ENCODE data around the gene RTN4R.
"Not testable (repeated sequence)": the region's sequence is repeated elsewhere in the genome, so short reads cannot be mapped to it uniquely, and the experiment has no call there.

RTN4R gene

GRCh38 chr22:20305894-20306645 is 38.0 kb upstream of the RTN4R start:
- DNase-seq: no peak

GRCh38 chr22:20305230-20305893 is 37.2 kb upstream of the RTN4R start:
- not testable (repeated sequence) for DNase-seq

GRCh38 chr22:20304646-20305045 is 36.5 kb upstream of the RTN4R start:
- DNase-seq: no peak

DNA sequence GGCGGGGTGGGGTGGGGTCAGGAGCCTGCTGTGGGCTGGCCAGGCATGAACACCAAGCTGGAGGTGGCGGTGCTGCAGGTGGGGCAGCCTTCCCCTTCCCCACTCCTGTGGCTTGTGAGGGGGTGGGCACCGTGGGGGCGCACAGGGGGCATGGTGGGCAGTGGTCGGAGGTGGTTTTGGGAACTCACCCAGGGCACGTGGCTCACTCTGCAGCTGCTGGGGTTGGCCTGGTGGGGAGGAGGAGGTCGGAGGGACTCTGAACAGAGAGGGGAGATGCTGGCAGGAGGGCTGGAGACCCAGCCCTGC is 35.1 kb upstream of the RTN4R start:
- not testable (repeated sequence) for DNase-seq

DNA sequence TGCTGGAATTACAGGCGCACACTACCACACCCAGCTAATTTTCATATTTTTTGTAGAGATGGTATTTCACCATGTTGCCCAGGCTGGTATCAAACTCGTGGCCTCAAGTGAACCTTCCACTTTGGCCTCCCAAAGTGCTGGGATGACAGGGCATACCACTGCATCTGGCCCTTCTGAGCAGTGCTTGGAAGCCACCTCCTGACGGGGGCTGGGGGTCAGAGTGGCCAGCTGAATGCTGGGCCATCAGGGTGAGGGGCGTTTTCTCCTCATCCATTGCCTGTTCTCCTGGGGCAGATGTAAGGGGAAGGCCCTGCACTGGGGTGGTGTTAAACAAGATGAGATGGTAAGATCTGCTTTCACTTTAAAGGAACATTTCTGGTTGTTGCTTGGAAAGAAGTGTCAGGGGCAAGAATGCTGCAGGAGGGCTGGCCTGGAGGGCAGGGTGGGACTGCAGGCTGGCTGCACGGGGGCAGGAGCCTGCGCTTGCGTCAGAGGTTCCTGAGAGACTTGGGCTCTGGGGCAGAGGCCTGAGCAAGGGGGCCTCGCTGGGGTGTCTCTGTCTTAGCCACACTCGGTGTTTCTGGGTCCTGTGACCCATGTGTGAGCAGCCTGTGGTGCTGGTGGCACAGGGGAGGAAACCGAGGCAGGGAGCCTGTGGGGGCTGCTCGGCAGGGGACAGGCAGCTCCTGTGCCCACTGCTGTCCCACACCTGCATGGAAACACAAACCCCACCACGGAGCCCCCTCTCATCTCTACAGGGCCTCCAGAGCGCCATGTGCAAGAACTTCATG is 34.5 kb upstream of the RTN4R start:
- DNase-seq: no peak

DNA sequence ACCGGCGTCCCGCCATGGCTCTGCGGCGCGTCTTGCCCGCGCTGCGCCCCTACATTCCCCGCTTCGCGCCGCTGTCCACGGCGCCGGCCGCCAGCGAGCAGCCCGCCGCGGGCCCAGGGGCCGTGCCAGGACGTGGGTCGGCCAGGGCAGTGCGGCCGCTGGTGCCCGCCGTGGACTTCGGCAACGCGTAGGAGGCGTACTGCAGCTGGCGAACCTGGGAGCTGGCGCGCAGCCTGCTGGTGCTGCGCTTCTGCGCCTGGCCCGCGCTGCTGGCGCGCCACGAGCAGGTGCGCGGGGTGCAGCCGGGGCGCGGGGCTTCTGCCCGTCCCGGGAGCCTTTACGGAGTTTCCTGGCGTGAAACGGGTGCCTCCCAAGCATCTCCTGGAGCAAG is 31.6 kb upstream of the RTN4R start:
- DNase-seq: peak; percentile 47

GRCh38 chr22:20298803-20299745 is 31.0 kb upstream of the RTN4R start:
- peak; percentile 91 for DNase-seq

DNA sequence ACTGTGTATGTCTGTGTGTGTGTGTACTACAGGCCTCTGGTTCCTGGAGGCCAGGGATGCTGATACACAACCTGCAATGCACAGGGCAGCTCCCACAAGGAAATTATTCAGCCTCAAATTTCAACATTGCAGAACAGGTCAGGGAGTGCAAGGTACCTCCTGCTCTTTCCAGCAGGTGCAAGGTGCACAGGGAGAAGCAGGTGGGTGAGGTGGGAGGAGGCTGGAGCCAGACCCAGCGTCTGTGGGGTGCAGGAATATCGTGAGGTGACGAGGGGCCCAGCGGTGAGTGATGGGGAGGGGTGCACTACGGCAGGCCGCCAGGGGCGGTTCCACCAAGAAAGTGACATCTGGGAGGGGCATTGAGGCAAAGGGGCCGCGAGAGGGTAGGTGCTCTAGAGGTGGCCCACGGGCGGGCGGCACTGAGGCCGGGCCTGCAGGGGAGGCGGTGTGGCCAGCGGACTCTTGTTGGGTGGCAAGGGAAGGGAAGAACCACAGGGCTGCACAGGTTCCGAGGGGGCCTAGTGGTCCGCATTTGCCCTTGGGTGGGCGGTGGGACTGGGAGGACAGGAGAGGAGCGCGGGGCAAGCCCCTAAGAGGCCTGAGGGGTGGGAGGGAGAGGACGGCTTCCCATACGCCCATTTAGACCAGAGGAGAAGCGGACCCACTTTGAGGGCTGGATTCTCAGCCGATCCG is 30.1 kb upstream of the RTN4R start:
- DNase-seq: no peak

- no peak for DNase-seq
Observed at GRCh38 chr22:20297414-20298109, 29.4 kb upstream of the RTN4R start.

DNA sequence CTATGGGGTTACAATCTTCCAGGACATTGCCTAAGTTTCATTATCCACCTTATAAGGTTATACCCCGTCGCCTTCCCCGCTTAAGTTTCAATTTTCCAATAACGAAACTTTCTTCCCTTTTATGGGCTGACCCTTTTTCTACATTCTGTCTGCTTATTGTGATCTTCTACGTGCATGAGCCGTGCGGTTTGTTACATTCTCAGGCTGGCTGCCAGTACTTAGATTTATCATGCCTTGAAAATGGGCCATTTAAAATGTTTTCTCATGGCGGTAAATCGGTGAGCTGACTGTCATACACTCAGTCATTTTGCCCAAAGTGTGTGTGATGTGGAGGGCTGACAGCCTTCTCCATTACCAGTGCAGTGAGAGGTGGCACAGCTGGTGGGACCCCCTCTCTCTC is 28.5 kb upstream of the RTN4R start:
- DNase-seq: no peak

- no peak for DNase-seq
Observed at GRCh38 chr22:20295262-20296064, 27.3 kb upstream of the RTN4R start.

DNA sequence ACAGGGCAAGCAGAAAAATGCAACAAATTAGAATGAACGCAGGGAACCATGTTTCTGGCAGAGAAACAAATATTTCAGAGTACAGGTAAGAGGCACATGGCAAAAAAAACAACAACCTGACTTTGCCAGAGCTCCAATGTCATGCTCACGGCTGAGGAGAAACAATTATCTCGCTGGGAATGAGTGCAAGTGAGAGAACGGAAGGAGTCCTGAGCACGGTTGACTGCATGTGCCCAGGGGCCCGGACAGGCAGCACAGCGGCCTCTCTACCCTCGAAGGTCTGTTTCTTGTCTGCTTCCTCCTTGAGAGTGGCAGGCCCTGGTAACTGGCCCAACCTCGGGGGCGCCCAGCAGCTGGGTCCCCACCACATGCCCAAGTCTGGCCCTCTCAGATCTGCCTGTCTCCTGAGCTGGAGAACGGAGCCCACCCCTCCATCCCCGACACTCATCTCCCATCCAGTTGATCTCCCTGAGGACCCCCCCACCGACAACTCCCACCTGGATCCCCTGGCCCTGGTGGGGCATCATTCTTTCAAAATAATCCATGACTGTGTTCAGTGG is 24.6 kb upstream of the RTN4R start:
- no peak for DNase-seq

DNA sequence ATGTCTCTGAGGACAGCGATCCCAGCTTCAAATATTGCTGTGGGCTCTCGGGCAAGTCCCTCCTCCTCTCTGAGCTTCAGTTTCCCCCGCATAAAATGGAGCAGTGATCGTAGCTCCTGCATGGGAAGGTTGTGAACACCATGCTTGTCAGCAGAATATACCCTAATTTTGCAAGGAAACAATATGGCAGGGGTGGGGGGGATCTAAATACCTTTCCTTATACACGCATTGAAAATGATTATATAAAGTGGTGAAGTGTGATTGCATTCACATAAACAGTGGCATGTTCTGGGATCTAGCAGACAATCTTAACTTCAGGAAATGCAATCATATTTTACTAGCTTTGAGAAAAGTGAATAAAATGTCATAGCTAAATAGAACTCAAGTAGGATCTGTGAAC is 24.0 kb upstream of the RTN4R start:
- DNase-seq: no peak

DNA sequence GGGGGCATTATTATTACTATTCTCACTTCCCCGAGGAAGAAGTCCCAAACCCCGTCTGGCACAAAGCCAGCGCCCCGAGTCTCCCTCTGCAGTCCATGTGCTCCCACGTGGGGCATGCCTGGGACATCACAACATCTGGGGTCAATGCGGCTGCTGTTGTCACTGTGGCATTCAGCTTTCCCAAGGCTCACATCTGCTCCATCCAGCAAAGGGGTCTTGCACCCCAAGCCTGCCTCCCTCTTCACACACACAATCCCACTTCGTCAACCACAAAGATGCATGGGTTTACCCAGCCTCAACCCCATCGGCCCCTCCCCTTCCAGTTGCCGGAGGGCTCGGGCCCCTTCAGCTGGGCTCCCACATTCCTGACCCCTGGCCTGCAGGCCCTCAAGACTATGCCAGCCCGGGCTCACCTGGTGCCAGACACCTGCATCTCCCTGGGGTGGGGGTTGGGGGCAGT is 23.5 kb upstream of the RTN4R start:
- DNase-seq: no peak

GRCh38 chr22:20291249-20291586 is 23.1 kb upstream of the RTN4R start:
- DNase-seq: no peak

- DNase-seq: no peak
Observed at GRCh38 chr22:20290578-20291248, 22.6 kb upstream of the RTN4R start.

- DNase-seq: no peak
Observed at GRCh38 chr22:20290045-20290392, 21.9 kb upstream of the RTN4R start.

DNA sequence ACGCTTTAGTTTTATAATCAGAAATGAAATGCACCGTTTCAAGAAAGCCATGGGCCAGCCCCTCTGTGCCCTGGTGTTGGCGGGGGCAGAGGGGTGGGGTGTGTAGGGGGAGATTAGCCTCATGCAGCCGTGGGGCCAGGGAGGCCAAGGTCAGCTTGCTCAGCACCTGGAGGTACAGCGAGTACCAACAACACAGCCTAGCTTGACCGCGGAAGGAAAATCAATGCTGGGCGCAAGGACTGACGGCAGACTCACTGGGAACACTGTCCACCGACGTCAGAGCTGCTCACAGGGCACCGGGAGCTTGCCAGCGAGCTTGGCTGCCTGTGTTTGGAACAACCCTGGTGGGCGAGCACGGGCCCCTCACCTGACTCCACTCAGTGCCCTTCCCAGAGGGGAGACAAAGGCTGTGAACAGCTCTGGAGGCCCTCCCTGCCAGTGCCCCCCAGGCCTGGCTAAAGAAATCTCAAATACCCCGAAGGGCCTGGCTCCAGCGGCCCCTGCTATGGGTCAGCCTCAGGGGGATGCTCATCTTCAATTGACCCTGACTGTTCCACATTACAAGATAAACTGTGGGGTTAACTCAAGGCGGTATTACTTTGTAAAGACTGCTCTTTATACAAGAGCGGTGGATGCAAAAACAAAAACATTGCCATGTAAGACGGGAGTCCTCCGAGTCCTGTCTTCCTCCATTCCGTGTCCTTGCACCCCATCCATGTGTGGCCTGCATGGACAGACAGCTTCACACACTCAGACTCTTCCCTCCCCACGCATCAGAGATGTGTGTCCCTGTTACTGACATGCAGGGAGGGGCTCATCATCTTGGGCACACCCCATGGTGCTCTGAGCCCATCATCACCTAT is 21.3 kb upstream of the RTN4R start:
- DNase-seq: not testable (repeated sequence)

All from retina (tissue), 1 donor.